Stimulated activated CD8-positive, alpha-beta memory T cell treated with anti-CD3 and anti-CD28 coated beads, Interleukin-15, amount 100 ng/mL, for 48 hours (primary cell): ENCODE results near the gene FAAH.
A peak's percentile ranks its signal among the peaks of the same experiment; 100 is the strongest.

Source experiments
- DNase-seq, 2 donors: peaks; one replicate each; pipeline ENCODE4 v3.0.0-alpha.2; 2020; ENCODE audit warnings: low read depth in 2 of 2

Gene FAAH

DNA sequence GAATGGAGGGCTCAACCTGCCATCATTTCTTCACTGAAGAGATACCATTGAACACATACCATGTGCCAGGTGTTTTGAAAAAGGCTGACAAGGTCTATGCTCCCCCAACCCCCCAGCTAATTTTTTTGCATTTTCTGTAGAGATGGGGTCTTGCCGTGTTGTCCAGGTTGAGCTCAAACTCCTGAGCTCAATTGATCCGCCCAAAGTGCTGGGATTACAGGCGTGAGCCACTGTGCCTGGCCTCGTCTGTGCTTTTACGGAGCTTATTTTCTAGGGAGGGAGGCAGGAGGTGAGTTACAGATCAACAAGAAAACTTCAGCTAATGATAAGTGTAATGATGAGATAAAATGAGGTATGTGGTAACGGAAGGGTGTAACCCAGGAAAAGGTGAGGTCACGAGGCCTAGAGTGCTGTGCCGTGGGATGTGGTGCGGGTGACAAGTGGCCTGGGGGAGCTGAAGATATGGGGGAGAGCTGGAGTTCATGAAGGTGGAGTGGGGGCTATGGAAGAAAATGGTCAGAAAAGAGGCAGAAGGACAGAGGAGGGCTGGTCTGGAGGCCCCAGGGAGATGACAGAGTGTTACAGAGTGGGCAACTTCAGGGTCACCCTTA, 28.2 kb downstream of the FAAH start:
- DNase-seq = no peak

DNA sequence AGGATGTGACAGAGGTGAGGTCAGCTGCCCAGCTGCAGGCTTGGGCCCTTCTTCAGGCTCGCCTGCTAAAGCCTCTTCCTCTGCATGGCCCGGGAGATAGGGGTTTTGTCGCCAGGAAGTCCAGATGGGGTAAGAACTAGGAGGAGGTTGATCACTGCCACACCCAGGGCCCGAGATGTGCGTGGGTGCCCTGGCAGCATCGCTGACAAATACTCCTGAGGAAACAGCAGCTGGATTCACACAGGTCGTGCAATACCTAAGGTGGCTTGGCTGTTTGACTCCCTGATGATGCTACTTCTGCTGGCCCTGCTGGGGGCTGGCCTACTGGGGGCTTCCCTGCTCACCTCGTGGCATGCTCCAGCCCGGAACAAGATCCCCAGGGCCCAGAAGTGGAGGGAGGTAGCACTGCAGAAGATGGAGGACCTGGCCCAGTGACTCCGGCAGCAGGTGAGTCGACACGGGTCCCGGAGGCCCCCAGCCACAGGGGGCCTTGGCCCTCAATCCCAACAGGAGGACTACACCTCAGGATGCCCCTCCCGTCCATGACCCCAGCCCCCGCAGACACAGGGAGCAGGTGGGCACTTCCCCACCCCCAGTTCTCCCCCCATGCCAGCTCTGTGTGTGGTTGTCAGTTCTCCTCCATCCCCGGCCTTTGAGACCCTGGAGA, 29.6 kb downstream of the FAAH start:
- DNase-seq = no peak

DNA sequence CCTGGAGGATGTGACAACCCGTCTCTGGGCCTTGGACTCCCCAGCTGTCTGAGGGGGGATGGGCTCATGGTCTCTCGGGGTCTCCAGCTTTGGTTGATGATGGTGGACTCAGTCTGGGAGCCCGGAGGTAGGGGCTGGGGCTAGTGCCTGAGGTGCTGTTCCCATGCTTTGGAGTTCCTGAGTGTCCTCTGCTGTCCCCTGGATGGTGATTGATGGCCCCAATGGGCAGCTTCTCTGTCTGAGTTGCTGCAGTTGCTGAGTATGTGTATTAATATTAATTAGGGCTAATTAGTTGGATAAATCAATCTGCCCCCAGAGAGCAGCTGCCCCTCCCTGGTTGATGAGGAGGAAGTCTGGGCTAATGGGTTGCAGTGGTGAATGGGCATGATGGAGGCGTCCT, 30.6 kb downstream of the FAAH start:
- no peak for DNase-seq

GRCh38 chr1:46425726-46426125, 31.6 kb downstream of the FAAH start:
- no peak for DNase-seq

- DNase-seq = no peak
These were observed 33.4 kb downstream of the FAAH start for GRCh38 chr1:46427541-46427940.

GRCh38 chr1:46429436-46429835, 35.3 kb downstream of the FAAH start:
- no peak for DNase-seq

DNA sequence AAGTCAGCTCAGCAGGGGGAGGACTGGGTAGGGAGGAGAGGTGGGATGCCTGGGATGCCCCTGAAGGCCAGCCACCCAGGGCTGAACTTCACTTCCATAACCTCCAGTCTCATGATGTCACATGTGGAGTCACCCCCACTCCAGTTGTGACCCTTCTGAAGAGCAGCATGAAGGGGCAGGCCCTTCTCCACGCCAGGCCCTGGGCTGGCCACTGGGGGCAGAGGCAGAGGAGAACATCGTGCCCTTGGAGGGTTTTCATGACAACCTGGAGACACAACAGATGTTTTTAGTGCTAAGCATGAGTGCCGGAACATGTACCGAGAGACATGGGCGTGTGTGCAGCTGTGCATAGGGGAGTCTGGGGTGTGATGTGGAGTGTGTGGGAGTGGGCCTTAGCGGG, 37.6 kb downstream of the FAAH start:
- DNase-seq = no peak

DNA sequence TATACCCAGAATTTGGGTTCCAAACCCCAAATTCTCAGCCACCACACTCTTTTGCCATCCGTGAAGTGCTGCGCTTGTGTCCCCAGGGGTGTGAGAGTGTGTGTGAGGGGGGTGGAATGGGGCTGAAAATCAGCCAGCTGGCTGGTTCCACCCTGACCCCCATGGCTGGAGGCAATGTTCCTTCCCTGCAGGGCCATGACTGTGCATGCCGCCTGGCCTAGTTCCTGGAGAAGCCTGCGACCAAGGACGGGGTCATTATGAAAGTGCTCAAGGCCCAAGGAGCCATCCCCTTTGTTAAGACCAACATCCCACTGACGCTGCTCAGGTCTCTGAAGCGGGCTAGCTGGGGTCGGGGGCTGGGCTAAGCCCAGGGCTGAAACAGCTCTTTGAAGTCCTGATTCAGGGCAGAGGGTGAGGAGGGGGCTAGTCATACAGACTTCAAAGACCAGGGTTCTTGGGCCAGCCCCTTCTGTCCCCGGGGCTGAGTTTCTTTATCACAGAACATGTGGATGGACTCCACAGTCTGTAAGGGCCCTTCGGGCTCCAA, 38.7 kb downstream of the FAAH start:
- DNase-seq = no peak

DNA sequence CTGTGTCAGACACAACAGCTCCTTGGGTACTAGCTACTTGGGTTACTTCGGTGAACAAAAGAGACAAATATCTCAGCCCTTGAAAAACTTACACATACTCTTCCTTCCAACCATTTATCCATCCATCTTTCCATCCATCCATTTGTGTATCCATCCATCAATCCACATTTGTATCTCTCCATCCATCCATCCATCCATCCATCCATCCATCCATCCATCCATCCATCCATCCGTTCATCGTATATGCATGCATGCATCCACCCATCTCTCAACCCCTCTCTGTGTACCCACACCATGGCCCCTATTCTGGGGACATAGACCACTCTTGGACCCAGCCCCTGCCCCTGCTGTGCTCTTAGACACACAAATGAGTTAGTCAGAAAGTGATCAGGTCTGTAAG, 40.2 kb downstream of the FAAH start:
- no peak for DNase-seq

DNA sequence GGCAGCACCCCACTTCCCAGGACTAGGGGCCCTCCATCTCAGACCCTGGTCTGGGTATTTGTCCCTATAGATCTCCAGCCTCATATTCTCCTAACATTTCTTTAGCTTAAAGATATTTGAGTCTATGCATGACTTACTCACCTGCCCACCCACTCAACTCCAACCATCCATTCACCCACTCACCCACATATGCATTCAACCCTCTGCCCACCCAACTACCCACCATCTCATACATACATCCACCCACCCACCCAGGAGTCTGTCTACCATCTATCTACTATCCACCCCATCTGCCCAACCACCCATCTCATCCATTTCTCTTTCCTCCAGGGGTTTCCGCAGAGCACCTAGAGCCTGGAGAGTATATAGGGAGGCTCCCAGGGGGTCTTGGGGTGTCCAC, 42.7 kb downstream of the FAAH start:
- no peak for DNase-seq

GRCh38 chr1:46437723-46438122, 43.6 kb downstream of the FAAH start:
- DNase-seq = no peak

- no peak for DNase-seq
These were observed 44.2 kb downstream of the FAAH start for GRCh38 chr1:46438346-46438745.

GRCh38 chr1:46440478-46440877, 46.4 kb downstream of the FAAH start:
- no peak for DNase-seq

DNA sequence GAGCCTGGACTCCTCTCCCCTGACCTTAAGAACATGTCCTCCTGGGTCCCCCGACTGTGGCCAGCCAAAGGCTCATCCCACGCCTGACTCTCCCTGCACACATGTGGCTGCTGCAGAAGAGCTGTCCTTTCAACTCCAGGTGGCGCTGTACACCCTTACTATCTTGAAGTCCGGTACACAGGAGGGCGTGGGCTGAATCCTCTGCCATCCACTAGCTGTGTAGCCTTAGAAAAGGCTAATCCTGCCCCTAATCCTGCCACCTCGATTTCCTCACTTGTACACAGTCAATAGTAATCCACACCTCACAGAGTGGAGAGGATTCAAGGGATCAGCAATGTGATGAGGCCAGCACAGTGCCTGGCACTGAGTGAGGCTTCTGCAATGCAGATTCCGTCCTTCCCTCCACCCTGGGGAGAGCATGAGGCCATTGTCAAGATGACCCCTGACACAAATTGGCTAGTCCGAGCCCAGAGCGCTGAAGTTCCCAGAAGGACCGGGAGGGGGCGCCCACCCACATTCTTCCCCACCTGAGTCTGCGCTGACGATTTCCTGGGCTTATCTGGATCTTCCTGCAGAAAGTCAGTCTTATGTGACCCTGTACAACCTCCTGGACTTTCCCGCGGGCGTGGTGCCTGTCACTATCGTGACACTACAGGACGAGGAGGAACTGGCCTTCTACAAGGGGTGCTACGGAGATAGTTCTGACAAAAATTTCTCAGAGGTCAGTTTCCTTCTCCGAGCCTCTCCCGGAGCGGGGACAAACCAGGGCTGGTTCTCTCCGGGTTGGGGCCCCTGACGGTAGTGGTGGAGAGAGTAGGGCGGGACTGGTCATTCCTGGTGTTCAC, 48.4 kb downstream of the FAAH start:
- DNase-seq = peak; percentile 41 to 53

GRCh38 chr1:46444466-46444865, 50.3 kb downstream of the FAAH start:
- no peak for DNase-seq

DNA sequence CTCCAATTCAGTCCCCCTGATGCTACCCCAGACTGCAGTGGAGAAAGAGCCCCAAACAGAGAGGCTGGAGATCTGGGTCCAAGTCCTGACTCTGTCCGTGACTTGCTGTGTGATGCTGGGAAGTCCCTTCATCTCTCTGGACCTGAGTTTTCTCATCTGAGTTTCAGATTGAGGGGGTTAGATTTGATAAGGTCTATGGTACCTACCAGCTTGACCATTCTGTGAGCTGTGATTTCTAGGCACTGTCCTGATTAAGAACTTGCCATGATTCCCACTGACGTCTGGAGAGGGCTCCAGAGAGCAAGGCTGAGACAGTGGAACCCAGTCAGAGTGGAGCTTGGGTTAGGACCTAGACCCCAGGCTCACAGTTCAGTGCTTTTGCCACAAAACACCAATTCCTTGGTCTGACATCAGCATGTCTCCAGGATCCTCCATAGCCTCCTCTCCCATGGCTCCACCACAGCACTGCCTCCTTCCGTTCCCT, 51.7 kb downstream of the FAAH start:
- no peak for DNase-seq

DNA sequence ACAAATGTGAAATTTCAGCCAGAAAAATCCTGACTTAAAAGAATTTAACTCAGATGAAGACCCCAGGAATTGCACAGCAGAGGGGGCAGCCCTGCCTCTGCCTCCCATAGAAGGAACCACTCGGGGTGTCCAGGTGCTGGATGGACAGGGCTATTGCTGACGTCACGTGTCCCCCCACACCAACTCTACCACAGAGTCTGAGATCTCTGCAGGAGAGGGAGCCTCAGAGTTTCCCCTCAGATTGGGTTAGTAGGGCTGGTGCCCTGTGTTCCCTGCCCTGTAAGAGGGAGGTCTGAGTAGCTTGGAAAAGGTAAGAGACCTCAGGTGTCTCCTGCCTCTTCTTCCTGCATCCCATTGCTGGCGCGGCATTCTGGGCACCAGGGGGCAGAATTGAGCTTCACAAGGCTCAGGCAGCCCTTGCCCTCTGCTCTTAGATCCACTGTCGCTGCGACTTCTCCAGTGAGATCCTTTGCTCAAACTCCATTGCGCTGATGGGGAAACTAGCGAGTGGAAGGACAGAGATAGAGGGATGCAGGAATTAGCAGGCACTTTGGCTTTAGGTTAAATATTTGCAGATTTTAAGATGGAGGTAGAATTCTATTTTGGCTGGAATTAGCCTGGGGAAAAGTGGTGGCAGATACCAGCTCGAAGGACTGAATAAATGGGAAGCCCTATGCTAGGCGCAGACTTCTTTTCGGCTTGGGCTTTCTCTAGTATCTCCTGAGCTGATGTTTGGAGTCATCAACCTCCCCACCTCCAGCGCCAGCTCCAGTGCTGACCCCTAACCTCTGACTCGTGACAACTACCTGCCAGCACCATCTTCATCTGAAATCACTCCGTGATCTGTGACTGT, 52.8 kb downstream of the FAAH start:
- DNase-seq = peak; percentile 63 to 65

DNA sequence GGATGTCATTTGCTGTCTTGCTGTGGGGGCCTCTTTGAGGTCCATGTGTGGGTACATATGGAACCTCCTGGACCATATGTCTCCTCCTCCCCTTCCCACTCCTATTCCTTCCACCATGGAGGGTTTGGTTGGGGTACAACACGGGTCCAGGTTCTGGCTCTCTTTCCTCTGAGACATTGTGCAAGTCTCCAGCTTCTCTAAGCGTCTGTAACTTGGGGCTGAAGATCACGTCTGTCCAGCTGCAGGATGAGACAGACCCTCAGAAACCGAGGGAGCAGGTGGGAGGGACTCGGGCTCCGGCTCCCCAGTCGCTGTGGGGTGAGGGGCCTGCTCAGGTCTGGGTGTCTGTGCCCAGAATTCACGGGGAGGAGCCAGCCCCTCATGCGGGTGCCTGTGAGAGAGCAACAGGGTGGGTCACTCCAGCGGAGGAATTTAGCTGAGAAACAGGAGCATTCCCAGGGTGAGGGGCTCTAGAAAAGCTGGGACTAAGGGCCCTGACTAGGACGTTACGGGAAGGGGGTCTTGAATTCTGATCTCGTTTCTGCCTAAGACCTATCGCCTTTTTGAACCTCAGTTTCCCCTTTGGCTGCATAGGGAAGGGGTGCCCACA, 53.5 kb downstream of the FAAH start:
- DNase-seq = no peak

DNA sequence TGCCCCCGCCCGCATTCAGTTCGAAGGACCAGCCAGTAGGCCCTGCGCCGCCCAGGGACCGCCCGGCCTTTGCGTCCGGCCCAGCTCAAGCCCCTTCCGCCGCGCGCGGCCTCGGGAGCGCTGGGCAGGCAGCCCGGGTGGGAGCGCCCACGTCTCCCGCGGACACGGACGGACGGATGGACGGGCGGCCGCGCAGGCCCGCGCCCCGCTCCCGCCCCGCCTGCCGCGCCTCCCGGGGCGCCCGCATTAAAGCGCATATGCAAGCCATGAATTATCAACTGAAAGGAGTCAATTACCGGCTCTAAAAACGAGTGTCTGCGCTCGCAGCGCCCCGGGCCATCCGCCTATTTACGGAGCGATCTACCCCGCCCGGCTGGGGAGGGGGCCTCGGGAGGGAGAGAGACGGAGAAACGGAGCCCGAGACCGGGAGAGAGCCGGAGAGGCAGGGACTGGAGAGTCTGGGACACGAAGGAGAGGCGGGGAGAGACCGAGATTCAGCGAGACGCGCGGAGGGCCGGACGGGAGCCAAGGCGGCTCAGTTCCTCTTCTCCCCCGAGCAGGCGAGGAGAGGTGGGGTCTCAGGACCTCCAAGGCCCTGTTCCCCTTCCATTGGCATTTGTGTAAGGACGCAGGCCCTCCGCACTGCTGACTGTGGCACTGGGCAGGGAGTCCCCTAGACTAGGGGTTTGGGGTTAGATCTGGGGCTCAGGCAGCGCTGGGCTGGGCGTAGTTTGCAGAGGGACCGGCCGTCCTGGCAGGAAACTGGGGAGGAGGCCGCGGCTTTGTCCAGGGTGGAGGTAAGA, 54.2 kb downstream of the FAAH start:
- no peak for DNase-seq
